LHCN-M2 (cell line): ENCODE data around the gene KCNH4. TPM values are rescaled to one million over a fixed set of nuclear protein-coding genes. Genes with fewer than 3 reads are reported as not detected.
A peak's percentile ranks its signal among the peaks of the same experiment; 100 is the strongest.
"Not testable (repeated sequence)": the region's sequence is repeated elsewhere in the genome, so short reads cannot be mapped to it uniquely, and the experiment has no call there.

Experiments
- DNase-seq: peaks from one replicate; pipeline ENCODE4 v3.0.0-alpha.2; 2012; ENCODE audit warnings: low read depth
- total RNA-seq: library from RNA; depleted of rRNA; stranded (reverse); fragments of >200 nt; gene quantifications from 2 replicates; pipeline ENCODE4 v1.2.3, GENCODE V29; 2014

The KCNH4 gene
- total RNA-seq, 1 experiment from 2014 or later = under 0.01 TPM

DNA sequence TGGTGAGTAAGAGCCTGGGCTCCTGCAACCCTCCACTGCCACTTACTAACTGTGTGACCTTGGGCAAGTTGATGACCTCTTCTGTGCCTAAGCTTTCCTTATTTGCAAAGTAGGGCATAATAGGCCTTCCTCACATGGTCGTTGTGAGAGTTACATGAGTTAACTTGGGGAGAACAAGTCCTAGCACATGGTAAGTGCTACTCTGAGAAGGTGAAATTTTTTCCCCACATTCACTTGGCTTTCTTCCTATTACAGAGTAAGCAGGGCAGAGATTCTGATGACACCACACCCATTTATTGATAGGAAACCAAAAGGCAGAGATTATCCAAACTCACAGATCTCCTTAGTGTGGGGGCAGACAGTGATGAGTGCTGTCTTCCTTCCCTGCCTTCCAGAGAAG, 1.6 kb downstream of the KCNH4 start:
- no peak for DNase-seq

DNA sequence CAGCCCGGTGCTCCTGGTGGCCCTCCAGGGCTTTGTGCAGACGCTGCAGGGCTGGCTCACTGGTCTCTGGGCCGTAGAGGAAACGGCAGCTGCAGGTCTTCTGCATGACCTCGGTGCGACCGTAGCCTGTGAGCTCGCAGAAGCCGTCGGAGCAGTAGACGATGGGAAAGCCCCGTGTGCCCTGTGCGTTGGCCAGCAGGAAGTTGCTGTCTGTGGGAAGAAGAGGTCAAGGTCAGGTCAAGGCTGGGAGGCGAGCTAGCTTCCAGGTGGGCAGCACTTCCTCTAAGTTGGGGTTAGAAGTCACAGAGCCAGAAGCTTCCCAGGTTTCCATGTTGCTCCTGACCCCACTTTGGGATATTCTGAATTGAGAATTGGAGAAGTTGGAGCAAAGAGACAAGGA, 2.1 kb downstream of the KCNH4 start:
- DNase-seq = no peak

DNA sequence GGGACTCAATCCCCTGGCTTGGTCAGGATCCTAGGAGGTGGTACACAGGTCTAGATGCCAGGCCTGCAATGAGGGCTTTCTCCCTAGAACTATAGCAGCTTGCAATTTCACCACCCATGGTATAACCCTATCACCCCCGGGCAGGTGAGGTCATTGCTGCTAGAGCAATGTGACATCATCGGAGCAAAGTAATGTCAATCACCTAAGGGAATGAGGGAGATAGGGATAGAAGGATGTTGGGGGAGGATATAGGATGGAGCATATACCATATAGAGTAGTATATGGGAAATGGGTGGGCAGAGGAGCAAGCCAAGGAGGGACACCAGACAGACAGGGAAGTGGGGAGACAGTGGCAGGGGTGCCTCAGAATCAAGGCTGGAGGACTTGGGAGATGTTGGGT, 3.3 kb downstream of the KCNH4 start:
- no peak for DNase-seq

DNA sequence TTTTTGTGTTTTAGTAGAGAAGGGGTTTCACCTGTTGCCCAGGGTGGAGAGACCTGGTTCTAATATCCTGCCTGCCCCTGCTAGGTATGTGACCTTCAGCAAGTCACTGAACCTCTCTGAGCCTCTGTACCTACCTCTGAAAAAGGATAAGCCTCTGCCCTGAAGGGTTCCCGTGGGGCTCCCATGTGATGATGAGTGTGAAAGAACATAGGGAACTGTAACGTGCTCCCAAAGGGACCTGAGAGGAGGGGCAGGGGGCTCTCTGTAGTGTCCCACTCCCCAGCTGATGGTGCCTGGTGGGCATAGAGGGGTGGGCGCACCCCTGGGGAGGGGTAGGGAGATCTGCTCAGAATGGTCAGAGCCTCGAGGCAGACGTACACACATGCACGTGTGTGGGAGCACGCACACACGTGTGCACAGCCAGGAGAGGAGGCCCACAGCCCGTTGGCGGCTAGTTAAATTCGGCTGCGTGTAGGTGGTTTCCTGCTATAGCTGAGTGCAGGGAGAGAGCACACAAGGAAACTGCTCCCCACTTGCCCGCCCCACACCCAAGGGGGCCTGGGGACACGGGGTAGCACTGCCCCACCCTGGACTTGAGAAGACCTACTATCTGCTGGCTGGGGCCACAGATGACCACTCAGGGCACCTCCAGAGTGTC, 6.7 kb downstream of the KCNH4 start:
- DNase-seq = no peak

DNA sequence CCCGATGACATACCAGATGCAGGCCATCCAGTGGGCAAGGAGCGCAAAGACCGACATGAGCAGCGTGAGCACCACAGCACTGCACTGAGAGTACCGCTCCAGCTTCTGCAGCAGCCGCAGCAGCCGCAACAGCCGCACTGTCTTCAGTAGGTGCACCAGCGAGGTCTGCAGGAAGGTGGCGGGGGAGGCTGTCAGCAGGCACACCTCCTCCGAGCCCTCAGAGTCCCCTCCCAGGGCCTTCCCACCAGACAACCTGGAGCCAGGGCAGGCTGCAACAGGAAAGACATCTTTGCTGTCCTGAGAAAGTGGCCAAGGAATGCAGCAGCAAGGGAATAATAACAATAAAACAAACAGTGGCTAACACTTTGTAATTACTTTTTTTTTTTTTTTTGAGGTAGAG, 9.1 kb downstream of the KCNH4 start:
- DNase-seq = no peak

GRCh38 chr17:42169351-42169750, 11.6 kb downstream of the KCNH4 start:
- no peak for DNase-seq

DNA sequence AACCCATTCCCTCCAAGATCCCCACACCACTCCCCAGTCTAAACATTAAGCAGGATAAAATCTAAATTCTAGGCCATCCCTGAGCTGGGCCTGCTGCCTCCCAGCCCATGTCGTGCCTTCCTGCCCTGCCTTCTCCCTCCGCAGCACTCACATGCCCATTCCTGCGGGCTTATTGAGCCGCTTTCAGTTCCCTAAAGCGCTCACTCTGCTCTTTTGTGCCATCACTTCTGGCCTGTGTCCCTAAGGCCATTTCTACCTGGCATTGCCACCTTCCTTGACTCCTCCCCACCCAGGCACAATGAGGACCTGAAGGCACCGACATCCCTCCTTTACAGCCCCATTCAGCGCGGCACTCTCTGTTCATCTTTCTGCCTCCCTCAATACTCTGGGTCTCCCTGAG, 13.1 kb downstream of the KCNH4 start:
- DNase-seq = no peak

DNA sequence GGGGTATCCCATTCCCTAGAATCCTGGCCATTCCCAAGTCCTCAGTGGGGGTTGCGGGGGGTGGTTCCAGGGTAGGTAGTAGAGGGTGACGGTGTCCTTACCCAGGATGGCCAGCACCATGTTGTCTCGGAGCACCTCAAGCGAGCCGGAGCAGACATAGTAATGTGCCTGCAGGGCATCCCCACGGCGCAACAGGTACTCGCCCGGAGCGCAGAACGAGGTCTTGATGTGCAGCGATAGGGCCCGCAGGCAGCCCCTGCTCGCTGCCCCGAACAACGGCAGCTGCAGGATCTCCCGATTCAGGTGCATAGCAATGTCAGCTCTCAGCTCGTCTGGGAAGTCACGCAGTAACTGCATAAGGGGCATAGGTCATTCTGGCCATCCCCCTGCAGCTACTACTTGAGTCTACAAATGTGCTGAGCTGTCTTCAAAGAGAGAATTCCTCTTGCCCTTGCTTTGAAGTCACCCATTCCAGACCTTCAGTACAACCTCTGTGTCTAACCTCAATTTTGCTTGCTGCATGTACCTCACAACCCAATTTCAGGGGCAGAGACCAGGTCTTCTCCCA, 14.7 kb downstream of the KCNH4 start:
- no peak for DNase-seq

DNA sequence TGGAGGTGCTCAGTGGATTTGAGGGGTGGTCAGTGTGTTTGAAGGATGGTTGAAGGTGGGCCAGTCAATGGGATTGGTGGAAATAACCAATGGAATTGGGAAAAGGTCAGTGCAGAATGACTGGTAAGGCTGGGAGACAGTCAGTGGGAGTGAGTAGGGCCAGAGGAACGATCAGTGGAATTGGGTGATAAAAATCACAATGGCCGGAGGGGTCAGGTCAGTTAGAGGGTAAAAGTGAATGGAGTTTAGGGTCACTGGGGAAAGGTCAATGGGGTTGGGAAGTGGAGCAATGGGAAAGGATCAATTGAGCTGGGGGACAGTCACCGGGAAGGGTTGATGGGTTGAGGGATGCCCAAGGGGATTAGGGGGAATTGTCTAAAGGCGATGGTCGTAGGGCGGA, 15.2 kb downstream of the KCNH4 start:
- DNase-seq = no peak

GRCh38 chr17:42163696-42164407, 17.1 kb downstream of the KCNH4 start:
- DNase-seq = no peak

GRCh38 chr17:42163113-42163512, 17.8 kb downstream of the KCNH4 start:
- no peak for DNase-seq

DNA sequence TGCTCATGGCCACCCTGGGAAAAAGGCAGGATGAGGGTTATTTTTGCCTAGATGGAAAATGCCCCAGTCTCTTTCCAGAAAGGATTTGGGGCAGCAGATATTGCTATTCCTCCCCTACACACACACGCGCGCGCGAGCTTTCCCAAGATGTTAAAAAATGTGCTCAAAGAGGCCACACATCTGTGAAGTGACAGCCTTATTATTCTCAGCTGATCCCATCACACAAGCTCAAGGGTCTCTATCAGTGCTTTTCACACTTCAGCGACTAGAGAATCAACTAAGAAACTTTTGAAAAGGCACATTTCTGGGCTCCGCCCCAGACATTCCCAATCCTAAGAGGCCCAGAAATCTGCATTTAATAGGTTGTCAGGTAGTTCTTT, 20.4 kb downstream of the KCNH4 start:
- DNase-seq = no peak

- DNase-seq = no peak
These were observed 21.0 kb downstream of the KCNH4 start for GRCh38 chr17:42159796-42160530.

DNA sequence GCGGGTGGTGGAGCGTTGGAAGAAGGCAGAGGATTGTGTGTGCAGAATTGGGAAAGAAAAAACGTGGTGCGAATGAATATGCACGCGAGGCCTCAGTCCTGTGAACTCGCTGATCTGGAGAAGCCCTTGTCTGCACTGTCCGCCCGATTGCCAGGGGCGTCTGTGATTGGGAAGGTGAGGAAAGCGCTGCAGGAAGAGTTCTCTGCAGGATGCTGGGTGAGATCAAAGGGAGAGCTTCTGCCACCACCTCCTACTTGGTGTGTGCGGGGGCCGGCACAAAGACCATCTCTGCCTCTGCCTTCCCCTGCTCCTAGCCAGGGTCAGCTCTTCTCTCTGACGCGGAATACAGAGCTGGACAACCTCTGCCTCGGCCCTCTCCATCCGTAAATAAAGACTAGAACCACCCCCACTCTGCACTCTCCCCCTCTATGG, 25.3 kb downstream of the KCNH4 start:
- DNase-seq = no peak

GRCh38 chr17:42153919-42154742, 26.8 kb downstream of the KCNH4 start:
- no peak for DNase-seq

DNA sequence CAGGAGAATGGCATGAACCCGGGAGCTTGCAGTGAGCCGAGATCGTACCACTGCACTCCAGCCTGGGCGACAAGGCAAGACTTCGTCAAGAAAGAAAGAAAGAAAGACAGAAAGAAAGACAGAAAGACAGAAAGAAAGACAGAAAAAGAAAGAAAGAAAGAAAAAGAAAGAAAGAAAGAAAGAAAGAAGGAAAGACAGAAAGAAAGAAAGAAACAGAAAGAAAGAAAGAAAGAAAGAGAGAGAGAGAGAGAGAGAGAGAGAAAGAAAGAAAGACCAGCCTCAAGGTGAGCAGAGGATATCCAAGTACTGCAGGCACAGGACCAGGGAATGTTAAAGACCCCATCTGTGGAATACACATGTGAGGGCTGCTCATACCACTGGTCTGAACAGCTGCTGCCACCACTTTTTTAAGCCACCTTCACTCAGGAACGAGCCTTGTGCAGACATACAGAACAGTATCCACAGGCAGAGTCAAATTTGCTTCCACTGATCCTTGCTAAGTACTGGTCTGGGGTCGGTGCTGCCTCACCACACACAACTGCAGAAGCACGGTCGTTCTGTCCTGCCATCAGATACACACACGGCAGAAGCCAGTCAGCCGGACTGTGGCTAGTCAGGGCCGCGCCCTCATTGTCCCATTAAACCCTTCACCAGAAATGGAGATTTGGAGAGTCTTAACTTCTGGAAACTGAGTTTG, 33.9 kb downstream of the KCNH4 start:
- no peak for DNase-seq

DNA sequence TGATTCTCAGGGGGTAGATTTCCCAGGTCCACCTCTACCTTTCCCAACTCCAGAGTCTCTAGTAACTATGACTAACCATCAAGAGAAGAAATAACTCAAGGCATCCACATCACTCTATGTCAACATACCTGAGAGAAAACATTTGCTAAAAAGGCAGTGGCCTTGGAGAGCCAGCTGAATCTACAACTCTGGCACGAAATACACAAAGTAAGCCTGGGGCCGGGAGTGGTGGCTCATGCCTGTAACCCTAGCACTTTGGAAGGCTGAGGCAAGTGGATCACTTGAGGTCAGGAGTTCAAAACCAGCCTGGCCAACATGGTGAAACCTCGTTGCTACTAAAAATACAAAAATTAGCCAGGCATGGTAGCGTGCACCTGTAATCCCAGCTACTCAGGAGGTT, 37.8 kb downstream of the KCNH4 start:
- peak; percentile 62 for DNase-seq

DNA sequence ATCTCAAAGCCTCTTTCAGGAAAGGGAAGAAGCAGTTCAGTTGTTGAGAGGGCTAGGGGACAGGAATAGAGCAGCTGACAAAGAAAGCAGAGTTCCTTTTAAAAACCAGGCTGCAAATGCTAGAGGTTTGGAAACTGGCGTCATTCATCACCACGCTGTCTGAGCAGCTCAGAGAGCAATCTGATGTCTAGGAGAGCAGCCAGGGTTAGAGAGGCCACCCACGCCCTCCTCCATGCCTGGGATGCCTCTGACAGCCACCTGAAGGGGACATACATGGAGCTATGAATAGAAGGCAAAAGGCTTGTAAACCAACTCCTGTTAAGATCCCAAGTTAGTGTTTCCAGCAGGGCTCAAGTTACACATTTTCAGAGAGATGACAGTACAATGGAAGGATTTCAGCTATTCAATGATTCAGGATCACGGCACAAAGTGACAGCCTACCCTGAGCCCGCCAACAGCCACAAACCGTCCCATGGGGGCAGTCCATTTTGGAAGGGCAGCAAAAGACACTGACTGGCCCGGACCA, 38.5 kb downstream of the KCNH4 start:
- DNase-seq = peak; percentile 86

DNA sequence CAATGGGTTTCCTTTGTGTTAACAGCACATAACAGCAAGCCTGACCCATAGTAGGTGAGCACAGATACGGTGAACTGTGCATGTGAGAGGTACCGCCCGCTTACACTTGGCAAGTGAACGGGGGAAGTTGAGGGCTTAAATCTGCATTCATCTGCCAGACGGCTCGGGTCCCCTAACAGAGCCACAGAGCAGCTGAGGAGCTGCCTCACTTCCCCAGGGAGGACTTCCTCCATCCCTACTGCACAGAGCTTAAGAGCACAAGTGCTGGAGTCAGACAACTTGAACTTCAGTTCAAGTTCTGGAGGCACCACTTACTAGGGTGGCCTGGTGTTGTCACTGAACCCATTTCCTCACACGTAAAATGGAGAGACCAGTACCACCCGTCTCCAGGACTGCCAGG, 39.6 kb downstream of the KCNH4 start:
- DNase-seq = no peak

DNA sequence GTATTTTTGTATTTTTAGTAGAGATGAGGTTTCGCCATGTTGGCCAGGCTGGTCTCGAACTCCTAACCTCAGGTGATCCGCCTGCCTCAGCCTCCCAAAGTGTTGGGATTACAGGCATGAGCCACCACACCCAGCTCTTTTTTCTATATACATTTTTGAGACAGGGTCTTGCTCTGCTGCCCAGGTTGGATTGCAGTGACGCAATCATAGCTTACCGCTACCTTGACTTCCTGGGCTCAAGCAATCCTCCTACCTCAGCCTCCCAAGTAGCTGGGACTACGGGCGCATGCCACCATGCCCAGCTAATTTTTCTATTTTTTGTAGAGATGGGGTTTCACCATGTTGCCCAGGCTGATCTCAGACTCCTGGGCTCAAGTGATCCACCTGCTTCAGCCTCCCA, 40.3 kb downstream of the KCNH4 start:
- DNase-seq = not testable (repeated sequence)
